Thymus (tissue), 11 donors: Measurements from ENCODE around the gene PLCG2. TPM values are rescaled to one million over a fixed set of nuclear protein-coding genes. Genes with fewer than 3 reads are reported as not detected.
A peak's percentile ranks its signal among the peaks of the same experiment; 100 is the strongest.
"Not testable (repeated sequence)": the region's sequence is repeated elsewhere in the genome, so short reads cannot be mapped to it uniquely, and the experiment has no call there.

ENCODE experiments used
- DNase-seq, 9 donors: peaks; one replicate each; pipeline ENCODE4 v3.0.0-alpha.2; 2013; ENCODE audit warnings: low spot score in 9 of 9, low read depth in 6 of 9, missing footprints in 1 of 9
- H3K27ac ChIP-seq, 2 donors: one replicate each; pipeline ENCODE4 v1.5.1; 2013; ENCODE audit warnings: control low read depth in 1 of 2, low read depth in 1 of 2, low read length in 1 of 2, mild to moderate bottlenecking in 1 of 2, moderate library complexity in 1 of 2
- H3K27me3 ChIP-seq, 2 donors: one replicate each; pipeline ENCODE4 v1.5.1; 2013; ENCODE audit warnings: low read length in 1 of 2; ENCODE audit not compliant: control insufficient read depth in 2 of 2, insufficient read depth in 1 of 2
- H3K36me3 ChIP-seq, 2 donors: one replicate each; pipeline ENCODE4 v1.5.1; 2013; ENCODE audit warnings: low read length in 1 of 2, mild to moderate bottlenecking in 1 of 2, moderate library complexity in 1 of 2; ENCODE audit not compliant: control insufficient read depth in 2 of 2, insufficient read depth in 2 of 2
- H3K4me1 ChIP-seq, 2 donors: one replicate each; pipeline ENCODE4 v1.5.1; 2013; ENCODE audit warnings: low read length in 2 of 2; ENCODE audit not compliant: control insufficient read depth in 2 of 2, insufficient read depth in 2 of 2
- H3K4me3 ChIP-seq, 2 donors: one replicate each; pipeline ENCODE4 v1.5.1; 2013; ENCODE audit warnings: low read length in 2 of 2, control low read depth in 1 of 2, mild to moderate bottlenecking in 1 of 2
- H3K9me3 ChIP-seq, 2 donors: one replicate each; pipeline ENCODE4 v1.5.1; 2013; ENCODE audit warnings: low read length in 1 of 2, mild to moderate bottlenecking in 1 of 2; ENCODE audit not compliant: control insufficient read depth in 2 of 2, insufficient read depth in 1 of 2
- WGBS: extraction: QIAGEN DNeasy Blood & Tissue Kit; methylation state at CpG from one replicate; pipeline ENCODE4 v1.1.7; 2013; 5-methylcytosine and 5-hydroxymethylcytosine counted together
- polyA plus RNA-seq: library from polyadenylated mRNA; stranded (reverse); fragments of 200-250 nt; gene quantifications from one replicate; pipeline ENCODE4 v1.2.3, GENCODE V29; 2013
- total RNA-seq: library from RNA; stranded (reverse); fragments of 120-200 nt; gene quantifications from one replicate; pipeline ENCODE4 v1.2.4, GENCODE V29; 2013
- donor health status: healthy.

PLCG2 gene
- total and polyA plus RNA-seq, 2 donors, result 10.1 to 14.2 TPM

DNA sequence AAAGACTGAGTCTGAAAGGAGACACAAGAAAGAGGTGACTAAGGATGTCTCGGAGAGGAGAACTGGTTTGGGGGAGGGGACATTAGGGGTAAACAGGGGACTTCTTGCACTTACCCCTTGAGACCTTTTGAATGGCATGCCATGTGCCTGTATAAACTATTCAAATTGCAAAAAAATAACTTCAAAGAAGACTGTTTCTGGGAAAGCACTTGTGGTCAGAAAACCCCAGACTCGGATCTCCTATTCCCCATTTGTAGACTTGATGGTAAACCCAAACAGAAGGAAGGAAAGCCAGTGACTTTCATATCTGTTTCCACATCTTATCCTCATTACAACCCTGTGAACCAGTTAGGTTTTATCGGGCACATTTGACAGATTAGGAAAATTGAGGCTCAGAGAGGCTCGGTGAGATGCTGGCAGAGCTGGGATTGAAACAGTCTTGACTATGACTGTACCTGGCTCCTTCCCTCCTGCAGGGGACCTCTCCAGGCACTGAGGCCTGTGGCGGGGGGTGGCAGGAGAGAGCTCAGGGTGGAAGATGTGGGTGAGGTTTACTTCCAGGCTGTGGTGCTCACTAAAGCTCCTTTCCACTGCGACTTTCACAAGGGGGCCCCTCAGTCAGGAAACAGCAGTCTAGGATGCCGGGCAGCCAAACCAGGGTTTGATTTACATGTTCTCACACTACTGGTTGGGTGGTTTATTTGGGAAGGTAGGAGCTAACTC, 30.5 kb upstream of the PLCG2 start:
- Histone ChIP-seq H3K27me3 (no peaks in the 10 kb centered on the region), H3K4me1 (peaks cover 0 to 27% of the 10 kb centered on the region in 2 donors), H3K4me3 (no peak overlapping the region), H3K27ac (no peak overlapping the region), H3K9me3 (no peaks in the 10 kb centered on the region), H3K36me3 (no peaks in the 10 kb centered on the region)
- DNase-seq, result peak in 1 of 9 donors; percentile 37
- 17% methylated on average over 7 of the region's 7 CpGs for WGBS

DNA sequence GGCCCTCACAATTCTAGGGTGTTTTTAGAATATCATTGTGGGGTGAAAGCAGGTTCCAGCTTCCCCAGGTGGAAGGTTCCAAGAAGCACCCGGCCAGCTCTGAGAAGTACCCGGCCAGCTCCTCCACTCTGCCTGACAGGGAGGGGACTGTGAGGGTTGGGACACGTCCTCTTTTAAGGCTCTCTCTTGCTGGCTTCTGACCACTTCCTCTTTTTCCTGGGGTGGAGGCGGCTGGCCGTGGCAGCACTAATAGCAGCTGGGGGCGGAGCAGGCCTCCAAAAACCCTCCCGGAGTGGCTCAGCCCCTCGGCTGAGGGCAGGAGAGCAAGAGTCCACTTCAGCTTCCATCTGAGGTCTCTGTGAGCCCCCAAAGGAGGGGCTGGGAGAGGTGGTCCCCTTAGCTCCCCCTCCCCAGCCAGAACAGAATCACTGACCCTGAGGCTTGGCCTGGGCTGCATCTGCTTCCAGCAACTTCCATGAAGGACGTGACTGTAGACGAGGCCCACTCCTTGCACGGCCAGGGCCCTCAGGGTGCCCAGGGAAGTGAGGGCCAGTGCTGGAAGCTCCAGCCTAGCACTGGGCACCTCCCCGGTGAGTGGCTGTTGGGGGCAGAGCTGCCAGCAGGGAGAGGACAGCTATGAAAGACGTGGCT, 26.7 kb upstream of the PLCG2 start:
- WGBS, result 41% methylated on average over 13 of the region's 13 CpGs
- Histone ChIP-seq H3K27me3 (no peaks in the 10 kb centered on the region), H3K4me3 (no peak overlapping the region), H3K9me3 (no peaks in the 10 kb centered on the region), H3K4me1 (peaks cover 0 to 27% of the 10 kb centered on the region in 2 donors), H3K36me3 (no peaks in the 10 kb centered on the region), H3K27ac (peak overlapping the region in 1 of 2 donors; percentile 30)
- peak in 1 of 9 donors; percentile 23 for DNase-seq

DNA sequence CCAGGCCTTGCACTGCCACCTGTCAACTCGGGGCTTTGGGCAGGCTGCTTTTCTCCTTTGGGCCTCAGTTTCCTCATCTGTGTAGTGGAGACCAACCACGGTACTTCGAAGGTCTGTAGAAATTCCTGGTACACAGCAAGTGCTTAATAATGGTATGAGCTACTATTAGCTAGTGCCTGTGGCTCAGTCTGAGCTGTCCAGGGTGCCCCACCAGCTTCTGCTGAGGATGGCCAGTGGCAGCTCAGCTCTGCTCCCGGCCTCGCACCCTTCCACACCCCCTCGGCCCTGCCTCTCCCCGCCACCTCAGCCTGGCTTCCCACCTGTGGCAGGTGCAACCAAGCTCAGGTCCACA, 26.2 kb upstream of the PLCG2 start:
- 95% methylated on average over 7 of the region's 7 CpGs for WGBS
- no peaks in the 10 kb centered on the region for H3K9me3 ChIP-seq
- no peak overlapping the region for H3K27ac ChIP-seq
- H3K36me3 ChIP-seq, result no peaks in the 10 kb centered on the region
- peaks cover 0 to 27% of the 10 kb centered on the region in 2 donors for H3K4me1 ChIP-seq
- no peak overlapping the region for H3K4me3 ChIP-seq
- no peak for DNase-seq
- no peaks in the 10 kb centered on the region for H3K27me3 ChIP-seq

DNA sequence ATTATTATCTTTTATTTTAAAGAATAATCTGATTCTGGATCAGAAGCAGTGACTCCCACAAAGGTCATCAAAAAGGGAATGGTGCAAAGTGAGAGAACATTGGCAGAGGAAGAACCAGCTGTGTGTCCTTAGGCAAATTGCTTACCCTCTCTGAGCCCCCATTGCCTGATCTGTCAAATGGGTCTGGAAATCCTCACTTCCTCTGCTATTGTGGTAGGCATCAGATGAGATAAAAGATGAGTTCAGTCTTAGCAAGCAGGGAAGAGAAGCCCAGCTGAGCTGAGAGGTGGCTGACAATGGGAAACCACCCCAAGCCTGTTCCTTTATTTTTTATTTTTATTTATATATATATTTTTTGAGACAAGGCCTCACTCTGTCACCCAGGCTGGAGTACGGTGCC, 24.2 kb upstream of the PLCG2 start:
- H3K9me3 ChIP-seq, result no peaks in the 10 kb centered on the region
- DNase-seq, result no peak
- no peaks in the 10 kb centered on the region for H3K36me3 ChIP-seq
- H3K27ac ChIP-seq, result no peak overlapping the region
- 95% methylated on average over 1 of the region's 1 CpG for WGBS
- no peak overlapping the region for H3K4me3 ChIP-seq
- H3K27me3 ChIP-seq, result no peaks in the 10 kb centered on the region
- H3K4me1 ChIP-seq, result peaks cover 0 to 17% of the 10 kb centered on the region in 2 donors

DNA sequence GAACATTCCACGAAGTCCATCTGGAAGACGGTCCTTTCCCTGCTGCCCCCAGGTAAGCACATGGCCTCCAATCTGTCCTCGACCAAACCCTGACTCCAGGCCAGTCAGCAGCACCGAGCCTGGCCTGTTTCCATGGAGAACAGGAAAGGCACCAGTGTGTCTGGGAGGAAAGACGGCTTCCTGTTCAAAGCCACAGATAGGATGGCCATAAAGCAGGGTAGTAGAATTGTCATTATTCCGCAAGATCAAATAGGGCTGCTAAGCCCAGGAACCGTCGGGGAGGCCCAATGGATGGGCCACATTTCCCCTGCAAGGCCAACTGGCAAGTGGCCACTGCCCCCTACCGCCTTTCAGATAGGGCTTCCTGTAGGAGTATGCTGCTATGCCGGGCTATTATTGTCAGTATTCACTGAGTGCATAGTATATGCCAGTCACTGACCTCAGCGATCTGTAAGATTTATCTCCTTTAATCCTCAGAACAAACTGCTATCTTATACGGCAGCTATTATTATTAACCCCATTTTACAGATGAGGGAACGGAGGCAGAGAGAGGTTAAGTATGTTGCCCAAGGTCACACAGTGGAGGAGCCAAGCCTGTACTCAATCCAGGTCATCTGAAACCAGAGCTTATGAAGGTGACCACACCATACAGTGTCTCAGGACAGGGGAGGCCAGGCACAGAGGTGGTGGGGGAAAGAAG, 23.0 kb upstream of the PLCG2 start:
- no peak for DNase-seq
- Histone ChIP-seq H3K27ac (no peak overlapping the region), H3K4me1 (peaks cover 0 to 17% of the 10 kb centered on the region in 2 donors), H3K36me3 (no peaks in the 10 kb centered on the region), H3K9me3 (no peaks in the 10 kb centered on the region), H3K27me3 (no peaks in the 10 kb centered on the region), H3K4me3 (no peak overlapping the region)
- WGBS, result 21% methylated on average over 13 of the region's 13 CpGs

DNA sequence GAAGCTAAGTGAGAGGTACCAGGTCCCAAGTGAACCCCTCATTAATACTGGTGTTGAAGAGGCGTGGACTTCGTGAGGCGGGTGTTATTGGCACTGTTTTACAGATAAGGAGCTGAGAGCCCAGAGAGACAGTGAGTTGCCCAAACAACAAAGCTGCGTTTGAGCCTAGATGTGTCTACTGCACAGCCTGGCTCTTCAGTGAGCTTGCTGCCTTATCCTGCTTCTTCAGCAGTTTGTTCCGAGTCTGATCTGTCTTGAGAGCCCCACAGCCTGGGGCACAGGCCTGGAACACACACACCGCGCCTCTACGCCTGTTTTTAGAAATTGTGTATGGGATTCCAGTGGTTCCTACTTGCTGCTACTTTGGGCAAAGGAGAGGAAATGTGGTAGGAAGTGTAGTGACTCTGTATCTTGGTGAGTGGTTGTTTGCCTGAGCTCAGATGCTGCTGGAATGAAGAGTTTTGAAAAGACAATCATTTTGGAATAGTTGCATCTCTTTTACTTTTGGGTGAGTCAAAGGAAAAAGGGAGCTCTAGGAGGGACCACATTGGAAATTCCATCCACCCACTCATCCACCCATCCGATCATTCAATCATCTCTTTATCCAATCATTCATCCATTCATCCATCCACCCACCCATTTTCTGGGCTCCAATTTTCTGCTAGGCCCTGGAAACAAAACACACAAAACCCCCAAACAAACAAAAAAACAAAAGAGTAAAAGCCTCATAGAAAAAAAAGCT, 22.3 kb upstream of the PLCG2 start:
- Histone ChIP-seq H3K27me3 (no peaks in the 10 kb centered on the region), H3K9me3 (no peaks in the 10 kb centered on the region), H3K27ac (no peak overlapping the region), H3K36me3 (no peaks in the 10 kb centered on the region), H3K4me3 (no peak overlapping the region), H3K4me1 (peaks cover 0 to 17% of the 10 kb centered on the region in 2 donors)
- DNase-seq, result no peak
- 55% methylated on average over 9 of the region's 9 CpGs for WGBS

DNA sequence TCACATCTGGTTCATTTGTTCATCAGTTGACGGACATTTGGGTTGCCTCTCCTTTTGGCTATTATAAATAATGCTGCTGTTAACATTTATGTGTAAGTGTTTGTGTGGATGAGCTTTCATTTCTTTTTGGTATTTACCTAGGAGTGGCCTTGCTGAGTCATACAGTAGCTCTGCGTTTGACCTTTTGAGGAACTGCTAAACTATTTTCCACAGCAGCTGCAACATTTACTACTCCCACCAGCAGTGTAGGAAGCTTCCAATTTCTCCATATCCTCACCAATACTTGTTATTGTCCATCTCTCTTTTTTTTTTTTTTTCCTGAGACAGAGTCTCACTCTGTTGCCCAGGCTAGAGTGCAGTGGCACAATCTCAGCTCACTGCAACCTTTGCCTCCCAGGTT, 20.7 kb upstream of the PLCG2 start:
- Histone ChIP-seq H3K36me3 (no peaks in the 10 kb centered on the region), H3K9me3 (no peaks in the 10 kb centered on the region), H3K4me3 (no peak overlapping the region), H3K27ac (no peak overlapping the region), H3K27me3 (no peaks in the 10 kb centered on the region), H3K4me1 (peaks cover 0 to 10% of the 10 kb centered on the region in 2 donors)
- WGBS, result 56% methylated on average over 2 of the region's 2 CpGs
- no peak for DNase-seq

DNA sequence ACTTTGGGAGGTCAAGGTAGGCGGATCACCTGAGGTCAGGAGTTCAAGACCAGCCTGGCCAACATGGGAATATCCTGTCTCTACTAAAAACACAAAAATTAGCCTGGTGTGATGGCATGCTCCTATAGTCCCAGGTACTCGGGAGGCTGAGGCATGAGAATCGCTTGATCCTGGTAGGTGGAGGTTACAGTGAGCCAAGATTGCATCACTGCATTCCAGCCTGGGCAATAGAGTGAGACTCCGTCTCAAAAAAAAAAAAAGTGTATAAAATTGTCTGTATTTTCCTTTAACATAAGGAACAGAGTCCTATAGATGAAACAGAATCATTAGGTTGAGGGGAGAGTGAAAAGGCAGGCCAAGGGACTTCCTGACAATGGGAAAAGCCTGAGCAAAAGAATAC, 16.8 kb upstream of the PLCG2 start:
- not testable (repeated sequence) for H3K9me3 ChIP-seq, H3K27me3 ChIP-seq, H3K36me3 ChIP-seq, H3K4me1 ChIP-seq, DNase-seq, H3K4me3 ChIP-seq, H3K27ac ChIP-seq
- 86% methylated on average over 4 of the region's 4 CpGs for WGBS
